Femur (tissue), 1 donor: ENCODE measurements around the gene CTNNB1.

Experiments used
- DNase-seq: peaks from one replicate; pipeline ENCODE4 v3.0.0-alpha.2; 2017

CTNNB1 gene

GRCh38 chr3:41220906-41221677 is 21.8 kb downstream of the CTNNB1 start:
- no peak for DNase-seq

- DNase-seq = no peak
These were observed 22.7 kb downstream of the CTNNB1 start for GRCh38 chr3:41222012-41222411.

GRCh38 chr3:41222501-41222900 is 23.2 kb downstream of the CTNNB1 start:
- no peak for DNase-seq

- DNase-seq = no peak
These were observed 23.8 kb downstream of the CTNNB1 start for GRCh38 chr3:41223078-41223477.

- DNase-seq = no peak
These were observed 24.4 kb downstream of the CTNNB1 start for GRCh38 chr3:41223691-41224090.

- DNase-seq = no peak
These were observed 25.0 kb downstream of the CTNNB1 start for GRCh38 chr3:41224120-41224806.

GRCh38 chr3:41234823-41235721 is 35.8 kb downstream of the CTNNB1 start:
- DNase-seq = no peak

GRCh38 chr3:41236228-41236627 is 36.9 kb downstream of the CTNNB1 start:
- DNase-seq = no peak

GRCh38 chr3:41237907-41238306 is 38.6 kb downstream of the CTNNB1 start:
- DNase-seq = no peak

- DNase-seq = no peak
These were observed 40.3 kb downstream of the CTNNB1 start for GRCh38 chr3:41239587-41239986.

- no peak for DNase-seq
These were observed 41.9 kb downstream of the CTNNB1 start for GRCh38 chr3:41241161-41241560.

GRCh38 chr3:41241800-41242571 is 42.7 kb downstream of the CTNNB1 start:
- no peak for DNase-seq

- DNase-seq = no peak
These were observed 43.9 kb downstream of the CTNNB1 start for GRCh38 chr3:41243183-41243582.

- DNase-seq = no peak
These were observed 45.5 kb downstream of the CTNNB1 start for GRCh38 chr3:41244620-41245336.

- DNase-seq = no peak
These were observed 48.0 kb downstream of the CTNNB1 start for GRCh38 chr3:41247055-41248004.

GRCh38 chr3:41248525-41248924 is 49.2 kb downstream of the CTNNB1 start:
- DNase-seq = no peak

- no peak for DNase-seq
These were observed 50.0 kb downstream of the CTNNB1 start for GRCh38 chr3:41249318-41249717.

- no peak for DNase-seq
These were observed 51.5 kb downstream of the CTNNB1 start for GRCh38 chr3:41250825-41251224.

GRCh38 chr3:41251593-41251992 is 52.3 kb downstream of the CTNNB1 start:
- no peak for DNase-seq

GRCh38 chr3:41258239-41258800 is 59.0 kb downstream of the CTNNB1 start:
- DNase-seq = no peak
